ENCODE measurements around the gene DNAJC10.
"Not testable (repeated sequence)": the region's sequence is repeated elsewhere in the genome, so short reads cannot be mapped to it uniquely, and the experiment has no call there.

The DNAJC10 gene, protein sequence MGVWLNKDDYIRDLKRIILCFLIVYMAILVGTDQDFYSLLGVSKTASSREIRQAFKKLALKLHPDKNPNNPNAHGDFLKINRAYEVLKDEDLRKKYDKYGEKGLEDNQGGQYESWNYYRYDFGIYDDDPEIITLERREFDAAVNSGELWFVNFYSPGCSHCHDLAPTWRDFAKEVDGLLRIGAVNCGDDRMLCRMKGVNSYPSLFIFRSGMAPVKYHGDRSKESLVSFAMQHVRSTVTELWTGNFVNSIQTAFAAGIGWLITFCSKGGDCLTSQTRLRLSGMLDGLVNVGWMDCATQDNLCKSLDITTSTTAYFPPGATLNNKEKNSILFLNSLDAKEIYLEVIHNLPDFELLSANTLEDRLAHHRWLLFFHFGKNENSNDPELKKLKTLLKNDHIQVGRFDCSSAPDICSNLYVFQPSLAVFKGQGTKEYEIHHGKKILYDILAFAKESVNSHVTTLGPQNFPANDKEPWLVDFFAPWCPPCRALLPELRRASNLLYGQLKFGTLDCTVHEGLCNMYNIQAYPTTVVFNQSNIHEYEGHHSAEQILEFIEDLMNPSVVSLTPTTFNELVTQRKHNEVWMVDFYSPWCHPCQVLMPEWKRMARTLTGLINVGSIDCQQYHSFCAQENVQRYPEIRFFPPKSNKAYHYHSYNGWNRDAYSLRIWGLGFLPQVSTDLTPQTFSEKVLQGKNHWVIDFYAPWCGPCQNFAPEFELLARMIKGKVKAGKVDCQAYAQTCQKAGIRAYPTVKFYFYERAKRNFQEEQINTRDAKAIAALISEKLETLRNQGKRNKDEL

DNA sequence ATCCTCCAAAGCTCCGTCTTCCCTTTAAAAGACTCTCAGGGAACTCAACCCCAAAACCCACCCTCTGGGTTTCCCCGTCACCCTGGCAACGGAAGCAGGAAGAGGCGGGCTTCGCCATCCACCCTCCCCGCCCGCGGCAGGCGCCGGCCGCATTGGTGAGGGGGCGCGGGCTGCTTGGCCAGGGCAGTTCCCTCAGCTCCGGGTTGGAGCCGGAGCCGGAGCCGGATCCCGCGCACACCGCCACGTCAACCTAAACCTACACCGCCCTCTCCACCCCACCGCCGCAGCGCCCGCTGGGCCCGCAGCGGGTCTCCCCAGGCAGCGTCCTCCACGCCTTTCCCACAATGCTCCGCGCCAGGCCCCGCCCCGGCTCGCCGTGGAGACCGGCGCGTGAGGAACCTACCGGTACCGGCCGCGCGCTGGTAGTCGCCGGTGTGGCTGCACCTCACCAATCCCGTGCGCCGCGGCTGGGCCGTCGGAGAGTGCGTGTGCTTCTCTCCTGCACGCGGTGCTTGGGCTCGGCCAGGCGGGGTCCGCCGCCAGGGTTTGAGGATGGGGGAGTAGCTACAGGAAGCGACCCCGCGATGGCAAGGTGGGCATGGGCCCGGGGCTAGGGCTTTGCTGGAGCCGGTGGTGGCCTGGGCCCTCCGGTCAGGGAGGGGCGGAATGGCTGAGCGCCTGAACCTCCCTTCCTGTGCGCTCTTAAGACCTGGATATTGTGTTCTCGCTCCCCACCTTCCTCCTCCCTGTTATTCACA lies at the start of gene DNAJC10:
DNAJC10 (plus strand) TSS at position 366 of the 758 bp plus-strand sequence. CDS start 1,830 bp downstream, outside the sequence.
- DNase-seq = peak; percentile 91

DNA sequence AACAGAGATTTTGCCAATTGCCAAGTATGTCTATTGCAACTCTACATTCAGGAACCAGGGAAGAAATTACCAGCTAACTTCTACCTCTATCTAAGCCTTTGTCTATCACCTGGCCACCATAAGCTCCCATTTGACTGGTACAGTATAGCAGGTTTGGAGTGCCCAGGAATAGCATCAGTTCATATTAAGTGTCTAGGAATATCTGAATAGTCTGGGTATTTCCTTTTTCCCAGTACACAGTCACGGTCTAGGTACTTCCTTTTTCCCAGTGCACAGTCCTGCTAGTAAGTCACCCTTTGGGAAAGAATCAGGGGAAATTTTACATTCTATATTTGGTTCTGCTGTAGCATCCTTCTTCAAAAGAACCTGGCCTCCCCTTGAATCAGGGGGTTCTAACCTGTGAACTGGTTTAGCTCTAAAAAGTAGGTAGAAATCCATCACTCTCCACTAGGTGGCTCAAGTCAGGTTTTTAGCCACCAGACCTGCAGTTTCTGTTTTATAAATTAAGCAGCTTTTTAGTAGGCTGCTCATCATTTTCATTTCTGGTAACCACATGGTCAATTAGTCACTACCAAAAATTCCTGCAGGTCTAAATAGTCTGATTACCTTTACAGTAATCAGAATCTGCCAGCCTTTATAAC lies 49.3 kb upstream of the DNAJC10 start:
- peak; percentile 21 for DNase-seq

DNA sequence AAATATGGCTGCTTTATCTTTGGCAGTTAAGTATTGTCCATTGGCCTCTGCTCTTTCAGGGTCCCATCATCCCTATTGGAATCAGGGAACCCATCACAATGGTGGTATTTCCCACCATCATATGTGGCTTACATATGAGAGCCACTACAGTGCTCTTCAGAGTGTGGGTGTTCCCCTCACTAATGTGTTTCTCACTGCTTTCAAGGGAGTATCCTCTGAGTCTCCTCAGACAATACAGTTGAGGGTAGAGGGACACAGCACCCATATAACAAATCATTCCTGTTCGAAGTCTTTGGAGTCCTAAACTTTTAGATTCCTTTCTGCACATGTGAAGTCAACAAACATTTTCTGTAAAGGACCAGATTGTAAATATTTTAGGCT lies 48.8 kb upstream of the DNAJC10 start:
- no peak for DNase-seq

DNA sequence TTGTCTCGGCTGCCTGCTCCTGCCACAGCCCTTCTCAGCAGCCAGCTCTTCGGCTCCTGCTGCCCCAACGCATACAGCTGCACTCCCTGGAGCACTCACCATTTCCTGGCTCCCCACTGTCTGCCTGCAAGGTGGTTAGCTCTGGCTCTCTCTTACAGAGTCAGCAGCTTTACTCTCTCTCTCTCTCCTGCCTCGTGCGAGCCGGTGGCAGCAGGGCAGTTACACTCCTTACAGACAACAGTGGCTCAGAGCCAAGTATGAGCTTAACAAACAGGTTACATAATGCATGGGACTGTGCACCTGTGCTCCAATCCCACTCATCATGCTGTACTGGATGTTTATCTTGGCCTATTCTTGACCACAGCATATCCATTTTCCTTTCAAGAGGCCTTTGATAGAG lies 47.4 kb upstream of the DNAJC10 start:
- peak; percentile 77 for DNase-seq

DNA sequence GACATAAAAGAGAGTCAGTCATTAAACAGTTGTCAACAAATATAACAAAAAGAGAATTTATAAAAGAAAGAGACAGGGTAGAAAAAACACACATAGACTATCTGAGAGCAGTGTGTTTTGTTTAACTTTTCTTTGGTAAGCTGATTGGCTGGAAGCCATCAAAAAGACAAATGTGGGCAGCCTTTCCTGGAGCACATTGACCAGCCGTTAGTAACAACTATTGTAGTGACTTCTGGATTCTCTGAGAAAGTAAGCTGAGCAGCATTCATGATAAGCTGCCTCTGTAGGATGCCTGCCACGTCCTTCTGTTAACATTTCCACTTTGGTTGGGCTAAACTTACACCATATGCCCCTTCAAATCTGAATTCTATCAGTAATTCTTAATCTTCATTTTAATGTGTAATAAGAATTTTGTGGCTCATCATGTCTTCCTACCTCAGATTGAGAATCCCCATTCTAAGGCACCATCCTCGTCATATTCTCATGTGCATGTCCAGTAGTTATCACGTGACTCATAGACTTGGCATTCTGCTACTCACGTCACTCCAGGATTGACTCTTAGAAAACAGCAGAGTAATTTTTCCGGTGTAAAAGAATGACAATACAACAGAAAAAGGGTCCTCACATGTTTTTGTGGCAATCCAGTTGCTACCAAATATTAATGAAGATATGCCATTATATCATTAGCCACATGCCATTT lies 43.4 kb upstream of the DNAJC10 start:
- DNase-seq = no peak

DNA sequence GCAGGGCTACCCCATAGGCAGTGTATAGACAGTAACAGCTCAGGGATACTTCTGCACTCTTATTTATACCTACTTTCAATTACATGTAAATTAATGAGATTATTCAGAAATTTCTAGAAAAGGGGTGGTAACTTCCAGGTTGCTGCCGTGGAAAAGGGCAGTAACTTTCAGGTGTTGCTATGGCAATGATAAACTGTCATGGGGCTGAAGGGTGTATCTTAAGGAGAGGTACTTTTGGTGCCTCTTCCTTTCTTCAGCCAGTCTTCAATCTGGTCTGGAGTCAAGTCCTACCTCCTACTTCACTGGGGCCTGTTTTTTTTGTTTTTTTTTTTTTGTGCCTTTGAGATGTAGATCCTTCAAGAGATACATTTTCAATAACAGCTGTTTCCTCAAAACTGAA lies 35.2 kb upstream of the DNAJC10 start:
- no peak for DNase-seq

DNA sequence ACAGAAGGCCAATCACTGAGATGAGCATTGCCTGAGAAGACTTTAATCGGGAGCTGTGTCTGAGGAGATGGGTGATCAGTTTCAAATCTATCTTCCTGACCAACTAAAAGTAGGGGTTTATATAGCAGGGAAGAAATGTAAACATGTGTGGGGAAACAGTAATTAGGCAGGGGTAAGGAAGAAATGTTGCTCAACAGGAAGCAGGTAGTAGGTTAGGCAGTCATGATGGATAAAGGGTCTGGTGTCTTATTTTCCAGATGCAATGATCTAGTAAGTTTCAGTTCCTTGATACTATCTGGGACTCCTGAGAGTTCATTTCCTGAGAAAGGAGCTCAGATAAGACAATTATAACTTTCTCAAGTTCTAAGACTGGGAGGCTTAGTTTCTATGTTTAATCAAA lies 33.8 kb upstream of the DNAJC10 start:
- DNase-seq = no peak

DNA sequence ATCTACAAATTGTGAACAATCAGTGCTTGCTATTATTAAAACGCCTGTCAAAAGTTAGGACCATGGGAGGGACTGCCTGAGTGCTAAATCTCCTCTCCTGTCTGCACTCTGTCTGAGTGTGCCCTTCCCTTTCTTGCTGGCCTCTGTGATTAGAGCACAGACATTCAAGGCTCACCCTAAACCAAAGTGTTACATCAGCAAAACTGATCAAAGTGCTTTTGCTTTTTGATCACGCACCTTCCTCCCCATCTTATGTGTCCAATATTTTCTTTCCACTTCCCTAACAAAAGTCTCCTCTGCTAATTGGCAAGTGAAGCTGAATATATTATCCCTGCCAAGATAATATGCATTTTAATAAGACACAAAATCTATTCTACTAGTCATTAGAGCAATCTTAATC lies 30.5 kb upstream of the DNAJC10 start:
- no peak for DNase-seq

DNA sequence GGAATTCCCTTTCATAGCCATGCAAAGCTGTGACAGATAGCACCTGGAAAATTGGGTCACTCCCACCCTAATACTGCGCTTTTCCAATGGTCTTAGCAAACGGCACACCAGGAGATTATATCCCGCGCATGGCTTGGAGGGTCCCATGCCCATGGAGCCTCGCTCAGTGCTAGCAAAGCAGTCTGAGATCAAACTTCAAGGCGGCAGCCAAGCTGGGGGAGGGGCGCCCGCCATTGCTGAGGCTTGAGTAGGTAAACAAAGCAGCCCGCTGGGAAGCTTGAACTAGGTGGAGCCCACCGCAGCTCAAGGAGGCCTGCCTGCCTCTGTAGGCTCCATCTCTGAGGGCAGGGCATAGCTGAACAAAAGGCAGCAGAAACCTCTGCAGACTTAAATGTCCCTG lies 29.3 kb upstream of the DNAJC10 start:
- not testable (repeated sequence) for DNase-seq

DNA sequence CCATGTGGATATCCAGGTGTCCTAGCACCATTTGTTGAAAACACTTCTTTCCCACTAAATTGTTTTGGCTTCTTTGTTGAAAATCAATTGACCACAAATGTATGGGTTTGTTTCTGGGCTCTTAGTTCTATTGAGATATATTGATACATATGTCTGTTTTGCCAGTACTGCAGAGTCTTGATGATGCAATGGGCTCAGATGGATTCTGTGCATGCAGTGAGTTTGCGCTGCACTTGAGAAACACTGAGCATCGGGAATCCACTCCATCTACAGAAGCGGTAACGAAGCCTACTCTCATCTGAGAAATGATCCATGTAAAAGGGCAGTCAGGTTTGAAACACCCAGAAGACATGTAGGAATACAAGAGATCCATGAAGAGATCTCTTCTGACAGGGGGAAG lies 21.9 kb upstream of the DNAJC10 start:
- no peak for DNase-seq

DNA sequence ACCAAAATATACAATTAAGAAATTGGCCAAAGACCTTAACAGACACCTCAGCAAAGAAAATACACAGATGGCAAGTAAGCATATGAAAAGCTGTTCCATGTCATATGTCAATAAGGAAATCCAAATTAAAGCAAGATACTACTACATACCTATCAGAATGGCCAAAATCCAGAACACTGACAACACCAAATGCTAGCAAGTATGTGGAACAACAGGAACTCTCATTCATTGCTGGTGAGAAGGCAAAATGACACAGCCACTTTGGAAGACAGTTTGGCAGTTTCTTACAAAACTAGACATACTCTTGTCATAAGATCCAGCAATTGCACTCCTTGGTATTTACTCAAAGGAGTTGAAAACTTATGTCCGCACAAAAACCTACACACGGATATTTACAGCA lies 20.3 kb upstream of the DNAJC10 start:
- no peak for DNase-seq

DNA sequence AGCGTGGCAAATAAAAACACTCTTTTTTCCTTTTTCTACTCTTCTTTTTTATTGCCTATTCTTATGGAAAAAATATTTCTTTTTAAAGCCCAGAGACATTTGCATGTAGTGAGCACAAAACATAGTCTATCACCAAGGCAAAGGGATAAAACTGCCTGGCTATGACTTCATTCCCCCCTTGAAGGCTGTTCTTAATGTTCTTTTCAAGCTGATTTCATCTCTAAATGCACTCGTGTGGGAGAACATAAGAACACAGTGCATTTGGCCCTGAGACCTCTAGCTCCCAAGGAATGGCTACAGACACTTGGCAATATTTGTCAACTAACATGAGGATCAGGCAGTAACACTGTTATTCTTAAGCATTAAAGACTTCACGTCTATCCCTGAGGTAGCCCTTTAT lies 17.4 kb upstream of the DNAJC10 start:
- DNase-seq = no peak

DNA sequence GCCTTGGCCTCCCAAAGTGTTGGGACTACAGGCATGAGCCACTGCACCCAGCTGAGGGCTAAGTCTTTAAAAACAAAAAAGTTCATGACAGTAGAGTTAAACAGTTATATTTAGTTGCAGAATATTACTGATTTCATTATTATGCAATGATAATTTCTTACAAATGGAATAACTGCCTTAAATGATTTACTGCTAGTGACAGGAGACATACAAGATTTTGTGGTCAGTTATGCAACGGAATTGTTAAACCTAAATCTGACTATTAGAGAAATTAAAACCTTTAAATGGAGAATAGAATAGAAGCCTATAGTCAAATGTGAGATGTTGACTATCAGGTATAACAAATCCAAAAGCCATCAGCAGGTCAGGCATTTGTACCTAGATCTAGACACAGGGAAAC lies 10.3 kb upstream of the DNAJC10 start:
- no peak for DNase-seq

DNA sequence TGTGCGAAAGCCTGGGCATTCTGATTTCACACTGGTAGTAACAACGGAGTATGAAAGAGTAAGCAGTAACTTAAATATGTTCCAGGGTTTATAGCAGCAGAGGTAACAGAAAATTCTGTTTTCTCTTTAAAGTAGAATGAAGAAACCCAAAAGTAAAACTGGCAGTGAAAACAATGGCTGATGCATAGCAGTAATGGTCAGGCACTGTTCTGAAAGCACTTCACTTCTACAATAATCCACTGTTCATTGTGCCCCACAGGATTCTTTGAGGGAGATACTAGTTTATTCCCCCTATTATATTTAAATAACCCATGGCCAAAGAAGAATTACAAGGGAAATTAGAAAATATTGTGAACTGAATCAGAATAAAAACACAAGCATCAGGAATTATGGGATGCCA lies 9.3 kb upstream of the DNAJC10 start:
- no peak for DNase-seq

DNA sequence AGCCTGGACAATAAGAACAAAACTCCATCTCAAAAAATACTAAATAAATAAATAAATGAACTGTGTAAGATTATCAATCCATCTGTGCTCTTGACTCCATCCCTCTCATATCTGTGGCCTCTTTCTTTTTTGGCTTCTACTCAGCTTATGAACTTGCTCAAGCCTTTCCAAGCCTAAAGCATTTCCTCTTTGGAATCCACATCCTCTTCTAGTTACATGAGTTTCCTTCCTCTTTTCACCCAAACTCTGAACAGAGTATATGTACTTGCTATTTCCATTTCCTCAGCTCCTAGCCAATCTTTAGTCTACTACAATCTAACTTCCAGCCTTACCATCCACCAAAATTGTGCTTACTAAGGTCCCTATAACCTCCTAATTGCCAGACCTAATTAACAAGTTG lies 2.5 kb upstream of the DNAJC10 start:
- DNase-seq = no peak

DNA sequence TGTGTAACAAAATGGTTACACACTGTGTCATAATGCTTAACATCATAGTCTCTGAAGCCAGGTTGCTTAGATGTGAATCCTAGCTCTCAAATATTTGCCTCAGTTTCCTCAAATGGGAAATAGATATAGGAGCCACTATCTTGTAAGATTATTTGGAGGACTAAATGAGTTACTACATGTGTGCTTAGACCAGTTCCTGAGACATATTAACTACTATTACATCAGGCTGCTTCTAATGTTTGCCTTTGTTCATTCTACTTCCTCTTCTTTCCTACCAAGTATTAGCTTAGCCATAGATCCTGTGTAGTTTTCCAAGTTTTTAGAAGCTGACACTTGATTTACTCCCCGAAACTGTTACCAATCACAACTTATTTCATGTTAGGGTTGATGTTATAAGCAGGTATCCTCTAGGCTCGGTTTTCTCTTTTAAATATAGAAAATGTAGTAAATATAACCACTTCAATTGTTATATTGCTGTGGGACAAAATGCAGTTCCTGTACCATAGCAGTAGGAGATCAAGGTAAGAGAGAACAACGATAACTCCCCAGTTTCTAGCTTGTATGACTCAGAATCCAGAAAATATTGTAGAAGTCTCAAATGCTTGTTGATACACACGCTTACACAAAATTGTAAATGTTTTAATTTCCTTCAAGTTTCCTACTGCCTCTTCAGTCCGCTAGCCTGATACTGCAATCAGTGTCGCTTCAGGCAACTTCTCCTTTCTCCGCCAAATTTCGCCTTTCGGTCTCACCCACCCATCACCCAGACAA lies 751 bp upstream of the DNAJC10 start:
- peak; percentile 42 for DNase-seq

DNA sequence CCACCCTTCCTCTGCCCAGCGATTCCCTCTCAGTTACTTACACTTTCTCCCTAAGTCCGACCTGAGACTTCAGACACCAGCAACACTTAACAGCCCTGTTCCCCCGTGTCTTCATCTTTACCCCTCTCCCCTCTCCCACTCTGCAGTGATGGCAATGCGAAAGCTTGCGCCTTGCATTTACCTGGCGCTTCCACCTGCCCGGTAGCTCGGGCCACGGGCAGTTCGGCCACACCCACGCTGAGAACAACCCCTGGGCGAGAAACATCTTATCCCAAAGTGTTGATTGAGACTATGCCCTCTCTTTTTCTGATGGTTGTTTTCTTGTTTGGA lies 558 bp downstream of the DNAJC10 start:
- DNase-seq = peak; percentile 44

DNA sequence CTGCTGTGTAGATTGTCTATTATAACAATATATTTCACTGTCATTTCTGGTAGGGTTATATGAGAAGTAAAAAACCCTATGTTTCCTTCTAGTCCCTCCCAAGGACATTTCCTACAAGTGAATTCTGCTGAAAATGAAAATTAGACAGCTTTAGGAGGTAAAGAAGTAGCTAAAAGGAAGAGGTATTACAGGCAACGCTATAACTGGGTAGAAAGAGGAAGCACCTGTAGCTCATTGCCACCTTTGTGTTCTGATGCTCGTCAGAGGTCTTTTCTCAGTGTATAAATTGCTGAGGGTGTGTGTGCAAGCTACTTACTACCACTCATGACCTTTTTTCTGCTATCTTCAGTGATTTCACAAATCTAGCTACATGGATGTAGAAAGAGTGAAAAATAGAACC lies 1.4 kb downstream of the DNAJC10 start:
- peak; percentile 28 for DNase-seq

DNA sequence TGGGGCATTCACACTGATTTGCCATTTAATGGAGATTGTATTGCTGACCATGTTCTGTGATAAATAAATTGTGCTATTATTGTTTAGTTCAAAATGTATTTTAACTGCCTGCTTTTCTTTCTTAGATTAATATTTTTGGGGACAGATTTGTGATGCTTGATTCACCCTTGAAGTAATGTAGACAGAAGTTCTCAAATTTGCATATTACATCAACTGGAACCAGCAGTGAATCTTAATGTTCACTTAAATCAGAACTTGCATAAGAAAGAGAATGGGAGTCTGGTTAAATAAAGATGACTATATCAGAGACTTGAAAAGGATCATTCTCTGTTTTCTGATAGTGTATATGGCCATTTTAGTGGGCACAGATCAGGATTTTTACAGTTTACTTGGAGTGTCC lies 1.8 kb downstream of the DNAJC10 start:
- DNase-seq = no peak

DNA sequence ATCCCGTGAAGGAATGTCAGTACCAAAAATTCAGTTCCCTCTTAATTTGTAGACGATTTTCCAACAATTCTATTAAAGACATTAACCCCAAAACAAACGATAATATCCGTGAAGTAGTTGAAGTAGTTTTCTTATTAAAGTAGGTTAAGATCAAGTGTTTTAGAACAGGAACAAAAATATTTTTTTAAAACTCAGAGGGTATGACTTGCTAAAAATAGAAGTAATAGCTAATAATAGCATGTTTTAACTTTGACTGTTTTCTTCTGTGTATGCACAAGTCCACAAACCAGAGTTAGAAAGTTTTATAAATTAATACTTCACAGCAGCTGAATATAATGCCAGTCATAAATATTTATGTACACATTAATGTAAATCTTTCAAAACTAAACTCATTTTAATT lies 2.4 kb downstream of the DNAJC10 start:
- DNase-seq = no peak

DNA sequence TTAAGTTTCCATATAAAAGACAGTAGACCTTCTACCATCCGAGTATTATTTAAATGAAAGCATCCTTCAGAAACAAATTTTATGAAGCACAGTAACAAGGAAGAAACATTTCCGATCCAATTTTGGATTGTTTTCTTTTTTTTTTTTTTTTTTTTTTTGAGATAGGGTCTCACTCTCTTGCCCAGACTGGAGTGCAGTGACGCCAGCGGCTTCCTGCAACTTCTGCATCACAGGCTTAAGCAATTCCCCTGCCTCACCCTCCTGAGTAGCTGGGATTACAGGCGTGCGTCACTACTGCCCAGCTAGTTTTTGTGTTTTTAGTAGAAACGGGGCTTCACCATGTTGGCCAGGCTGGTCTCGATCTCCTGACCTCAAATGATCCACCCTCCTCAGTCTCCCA lies 3.1 kb downstream of the DNAJC10 start:
- not testable (repeated sequence) for DNase-seq

DNA sequence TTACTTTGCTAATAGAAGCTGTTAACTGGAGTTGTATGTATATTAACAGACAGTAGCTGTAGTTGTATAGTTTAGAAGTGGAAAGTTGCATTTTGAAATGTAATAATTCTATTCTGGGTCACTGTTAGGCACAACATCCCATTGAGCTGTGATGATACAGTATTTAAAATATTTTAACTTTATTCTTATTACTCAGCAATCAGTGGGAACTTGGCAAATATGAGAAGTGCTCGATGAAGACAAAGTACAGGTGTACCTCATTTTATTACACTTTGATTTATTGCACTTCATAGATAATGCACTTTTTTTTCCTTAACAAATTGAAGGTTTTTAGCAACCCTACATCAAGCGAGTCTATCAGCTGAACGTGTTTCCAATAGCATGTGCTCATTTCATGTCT lies 8.6 kb downstream of the DNAJC10 start:
- DNase-seq = no peak
